ENCODE data around the gene MC5R.

Gene MC5R

GRCh38 chr18:13823707-13824395 lies at the start of gene MC5R:
TSS of gene MC5R (plus strand) at chr18:13824149. CDS start at chr18:13825766, 1,617 bp downstream.
- peak; percentile 61 for DNase-seq (ENCODE audit: low spot score)

GRCh38 chr18:13775058-13775457 lies 48.9 kb upstream of the MC5R start:
- no peak for DNase-seq (ENCODE audit: low spot score)

GRCh38 chr18:13791181-13791580 lies 32.8 kb upstream of the MC5R start:
- DNase-seq (ENCODE audit: low spot score), result peak; percentile 41

- DNase-seq (ENCODE audit: low spot score), result no peak
These were observed 30.1 kb upstream of the MC5R start for GRCh38 chr18:13793819-13794218.

- no peak for DNase-seq (ENCODE audit: low spot score)
These were observed 27.4 kb upstream of the MC5R start for GRCh38 chr18:13796515-13796914.

- peak; percentile 90 for DNase-seq (ENCODE audit: low spot score)
These were observed 26.8 kb upstream of the MC5R start for GRCh38 chr18:13797157-13797611.

- no peak for DNase-seq (ENCODE audit: low spot score)
These were observed 24.6 kb upstream of the MC5R start for GRCh38 chr18:13799396-13799795.

- DNase-seq (ENCODE audit: low spot score), result peak; percentile 84
These were observed 23.3 kb upstream of the MC5R start for GRCh38 chr18:13800505-13801259.

GRCh38 chr18:13801260-13801601 lies 22.7 kb upstream of the MC5R start:
- no peak for DNase-seq (ENCODE audit: low spot score)

- no peak for DNase-seq (ENCODE audit: low spot score)
These were observed 19.6 kb upstream of the MC5R start for GRCh38 chr18:13804305-13804704.

GRCh38 chr18:13808294-13809042 lies 15.5 kb upstream of the MC5R start:
- no peak for DNase-seq (ENCODE audit: low spot score)

GRCh38 chr18:13809043-13809430 lies 14.9 kb upstream of the MC5R start:
- no peak for DNase-seq (ENCODE audit: low spot score)

- no peak for DNase-seq (ENCODE audit: low spot score)
These were observed 14.3 kb upstream of the MC5R start for GRCh38 chr18:13809531-13810255.

- DNase-seq (ENCODE audit: low spot score), result peak; percentile 34
These were observed 12.9 kb upstream of the MC5R start for GRCh38 chr18:13810950-13811485.

- DNase-seq (ENCODE audit: low spot score), result no peak
These were observed 12.0 kb upstream of the MC5R start for GRCh38 chr18:13811993-13812392.

- peak; percentile 75 for DNase-seq (ENCODE audit: low spot score)
These were observed 10.6 kb upstream of the MC5R start for GRCh38 chr18:13813271-13813849.

- DNase-seq (ENCODE audit: low spot score), result no peak
These were observed 2.3 kb downstream of the MC5R start for GRCh38 chr18:13826209-13826608.

GRCh38 chr18:13831864-13832508 lies 8.0 kb downstream of the MC5R start:
- DNase-seq (ENCODE audit: low spot score), result peak; percentile 15

- no peak for DNase-seq (ENCODE audit: low spot score)
These were observed 10.6 kb downstream of the MC5R start for GRCh38 chr18:13834496-13835015.

GRCh38 chr18:13835202-13835601 lies 11.3 kb downstream of the MC5R start:
- DNase-seq (ENCODE audit: low spot score), result no peak

- no peak for DNase-seq (ENCODE audit: low spot score)
These were observed 12.6 kb downstream of the MC5R start for GRCh38 chr18:13836559-13836958.

Data from kidney tubule cell (primary cell).